ENCODE measurements around the gene CEPT1. TPM values are rescaled to one million over a fixed set of nuclear protein-coding genes. Genes with fewer than 3 reads are reported as not detected.
A peak's percentile ranks its signal among the peaks of the same experiment; 100 is the strongest.

CEPT1 gene
- total RNA-seq, 1 donor from 2014 or later = 23.7 TPM

- TF ChIP-seq, protein P1, sequence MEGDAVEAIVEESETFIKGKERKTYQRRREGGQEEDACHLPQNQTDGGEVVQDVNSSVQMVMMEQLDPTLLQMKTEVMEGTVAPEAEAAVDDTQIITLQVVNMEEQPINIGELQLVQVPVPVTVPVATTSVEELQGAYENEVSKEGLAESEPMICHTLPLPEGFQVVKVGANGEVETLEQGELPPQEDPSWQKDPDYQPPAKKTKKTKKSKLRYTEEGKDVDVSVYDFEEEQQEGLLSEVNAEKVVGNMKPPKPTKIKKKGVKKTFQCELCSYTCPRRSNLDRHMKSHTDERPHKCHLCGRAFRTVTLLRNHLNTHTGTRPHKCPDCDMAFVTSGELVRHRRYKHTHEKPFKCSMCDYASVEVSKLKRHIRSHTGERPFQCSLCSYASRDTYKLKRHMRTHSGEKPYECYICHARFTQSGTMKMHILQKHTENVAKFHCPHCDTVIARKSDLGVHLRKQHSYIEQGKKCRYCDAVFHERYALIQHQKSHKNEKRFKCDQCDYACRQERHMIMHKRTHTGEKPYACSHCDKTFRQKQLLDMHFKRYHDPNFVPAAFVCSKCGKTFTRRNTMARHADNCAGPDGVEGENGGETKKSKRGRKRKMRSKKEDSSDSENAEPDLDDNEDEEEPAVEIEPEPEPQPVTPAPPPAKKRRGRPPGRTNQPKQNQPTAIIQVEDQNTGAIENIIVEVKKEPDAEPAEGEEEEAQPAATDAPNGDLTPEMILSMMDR (IDR thresholded peaks at IDR 0.05; ENCODE audit: insufficient read depth, low read length, poor library complexity, severe bottlenecking) = no peak
Measured at GRCh38 chr1:111131693-111132092, 8.3 kb upstream of the CEPT1 start.

GRCh38 chr1:111133866-111134265 lies 6.2 kb upstream of the CEPT1 start:
- no peak for DNase-seq (ENCODE audit: low read depth)
- TF ChIP-seq, protein P1 (IDR thresholded peaks at IDR 0.05; ENCODE audit: insufficient read depth, low read length, poor library complexity, severe bottlenecking) = no peak
- Histone ChIP-seq H3K36me3 (ENCODE audit: control insufficient read depth, insufficient read depth, low read length) (no peaks in the 10 kb centered on the region), H3K4me3 (ENCODE audit: low read depth, low read length) (no peak overlapping the region), H3K27me3 (ENCODE audit: control insufficient read depth, insufficient read depth, low read length) (no peaks in the 10 kb centered on the region)

More at GRCh38 chr1:111131693-111132092, 8.3 kb upstream of the CEPT1 start:
- no peak for DNase-seq (ENCODE audit: low read depth)
- Histone ChIP-seq H3K36me3 (ENCODE audit: control insufficient read depth, insufficient read depth, low read length) (no peaks in the 10 kb centered on the region), H3K27me3 (ENCODE audit: control insufficient read depth, insufficient read depth, low read length) (no peaks in the 10 kb centered on the region), H3K4me3 (ENCODE audit: low read depth, low read length) (no peak overlapping the region)

GRCh38 chr1:111139324-111139955 lies 583 bp upstream of the CEPT1 start:
- DNase-seq (ENCODE audit: low read depth) = peak; percentile 39

DNA sequence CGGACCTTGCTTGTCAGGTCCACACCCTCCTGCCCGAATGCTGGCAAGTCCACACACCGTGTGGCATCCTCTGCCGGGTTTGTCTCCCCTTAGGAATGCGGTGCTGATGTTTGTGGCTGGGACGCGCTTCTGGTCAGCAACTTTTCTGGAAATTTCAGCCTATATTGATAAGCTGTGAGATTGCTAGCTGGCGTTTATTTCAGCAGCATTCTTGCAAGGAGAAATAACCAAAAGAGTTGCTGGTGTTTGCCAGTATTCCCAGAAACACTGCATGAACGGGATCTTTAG lies 601 bp downstream of the CEPT1 start:
- H3K27me3 ChIP-seq (ENCODE audit: control insufficient read depth, insufficient read depth, low read length) = no peaks in the 10 kb centered on the region
- DNase-seq (ENCODE audit: low read depth) = peak; percentile 14
- peak overlapping the region; percentile 98 for H3K4me3 ChIP-seq (ENCODE audit: low read depth, low read length)
- H3K36me3 ChIP-seq (ENCODE audit: control insufficient read depth, insufficient read depth, low read length) = no peaks in the 10 kb centered on the region
- TF ChIP-seq, protein P1 (IDR thresholded peaks at IDR 0.05; ENCODE audit: insufficient read depth, low read length, poor library complexity, severe bottlenecking) = no peak

More at GRCh38 chr1:111139324-111139955, 583 bp upstream of the CEPT1 start:
- H3K4me3 ChIP-seq (ENCODE audit: low read depth, low read length) = peak overlapping the region; percentile 98
- no peaks in the 10 kb centered on the region for H3K36me3 ChIP-seq (ENCODE audit: control insufficient read depth, insufficient read depth, low read length)
- H3K27me3 ChIP-seq (ENCODE audit: control insufficient read depth, insufficient read depth, low read length) = no peaks in the 10 kb centered on the region
- TF ChIP-seq, protein P1 (IDR thresholded peaks at IDR 0.05; ENCODE audit: insufficient read depth, low read length, poor library complexity, severe bottlenecking) = no peak

DNA sequence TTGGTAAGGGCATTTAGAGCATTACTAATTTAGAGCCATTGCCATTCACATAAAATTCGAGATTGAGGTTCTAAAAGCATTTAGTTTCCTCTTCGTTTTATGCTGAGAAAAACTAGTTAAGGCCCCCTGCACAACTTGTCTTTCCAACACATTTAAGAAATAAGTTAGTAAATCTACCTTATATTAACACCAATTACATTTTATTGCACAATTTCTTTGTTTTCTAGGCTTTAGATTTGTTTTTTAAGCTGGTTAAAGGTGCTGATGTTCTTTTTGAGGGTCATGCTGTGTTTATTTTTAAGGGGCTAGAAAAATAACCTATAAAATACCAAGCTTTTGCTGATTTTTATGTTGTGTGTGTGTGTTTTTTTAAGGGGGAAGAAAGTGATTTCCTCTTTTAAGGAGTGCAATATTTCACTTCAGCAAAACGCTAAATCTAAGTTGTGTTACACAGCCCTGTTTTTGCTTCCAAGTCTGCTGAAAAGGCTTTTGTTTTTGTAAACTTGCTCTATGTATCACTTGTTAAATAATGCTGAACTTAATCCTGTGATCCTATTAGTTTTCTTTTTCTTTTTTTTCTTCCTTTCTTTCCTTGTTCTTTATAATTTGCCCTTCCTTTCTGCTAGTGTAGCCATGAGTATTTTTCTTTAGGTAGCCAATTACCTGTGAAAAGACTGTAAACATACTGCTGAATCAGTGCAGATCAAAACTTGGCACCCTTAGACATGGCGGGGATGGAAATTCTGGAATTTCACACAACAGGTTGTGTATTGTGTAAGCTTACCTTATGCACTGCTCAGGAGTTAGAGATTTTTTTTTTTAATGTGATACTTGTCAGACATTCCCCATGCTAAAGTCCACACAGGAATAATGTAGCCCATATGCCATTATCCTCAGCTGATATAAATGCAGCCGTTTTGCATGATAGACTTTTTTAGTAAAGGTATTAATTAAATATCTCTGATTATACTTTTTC lies 1.5 kb downstream of the CEPT1 start:
- DNase-seq (ENCODE audit: low read depth) = no peak
- Histone ChIP-seq H3K4me3 (ENCODE audit: low read depth, low read length) (peak overlapping the region; percentile 98), H3K36me3 (ENCODE audit: control insufficient read depth, insufficient read depth, low read length) (no peaks in the 10 kb centered on the region), H3K27me3 (ENCODE audit: control insufficient read depth, insufficient read depth, low read length) (no peaks in the 10 kb centered on the region)
- TF ChIP-seq, protein P1 (IDR thresholded peaks at IDR 0.05; ENCODE audit: insufficient read depth, low read length, poor library complexity, severe bottlenecking) = no peak
